A549 (cell line): Measurements from ENCODE around the gene TBC1D4. TPM values are rescaled to one million over a fixed set of nuclear protein-coding genes. Genes with fewer than 3 reads are reported as not detected.

ENCODE experiments used
- ATAC-seq, 2 experiments: fragments of 200-7000 bp in 1 of 2; fragments of >200 bp in 1 of 2; cut with Nextera tagmentation in 1 of 2; cut with Tn5 transposase in 1 of 2; 3 replicates each; pipeline versions ENCODE4 v1.8.0 to v1.9.1; 2018 to 2020; ENCODE audit warnings: mild to moderate bottlenecking in 1 of 2, moderate library complexity in 1 of 2
- CTCF ChIA-PET: fragments of 300-600 bp; sonication (Branson Sonifier 250); formaldehyde crosslinking; extraction: SDS; loops from one replicate; lab custom pipeline; 2021; ENCODE audit warnings: antibody characterized with exemption, inconsistent platforms; lab: Yijun Ruan, JAX
- POLR2A ChIA-PET: fragments of 350-600 bp; formaldehyde crosslinking; extraction: SDS; loops from one replicate; lab custom pipeline; 2021; ENCODE audit warnings: antibody characterized with exemption, inconsistent platforms; lab: Yijun Ruan, JAX
- DNase-seq, 2 experiments: peaks; one replicate each; pipeline versions ENCODE4 v3.0.0 to v3.0.0-alpha.2; 2011 to 2016; ENCODE audit warnings: low read depth in 1 of 2, low spot score in 1 of 2
- FAIRE-seq: peaks from 2 replicates; lab custom pipeline; 2011; peaks lifted over from hg19 to GRCh38; lab: Jason Lieb, UNC
- H3K27ac ChIP-seq, 2 experiments: fragments of >200 bp; sonication (Bioruptor Twin); formaldehyde crosslinking; 3 replicates each; pipeline ENCODE4 v1.5.1; 2016 to 2017
- H3K4me1 ChIP-seq: fragments of >200 bp; sonication (Bioruptor Twin); formaldehyde crosslinking; 3 replicates; pipeline ENCODE4 v1.6.1; 2016
- H3K4me2 ChIP-seq: fragments of >200 bp; sonication (Bioruptor Twin); formaldehyde crosslinking; 3 replicates; pipeline ENCODE4 v1.6.1; 2016
- H3K4me3 ChIP-seq: fragments of >200 bp; sonication (Bioruptor Twin); formaldehyde crosslinking; 3 replicates; pipeline ENCODE4 v1.5.1; 2016
- H3K9me3 ChIP-seq: fragments of >200 bp; sonication (Bioruptor Twin); formaldehyde crosslinking; 3 replicates; pipeline ENCODE4 v1.6.1; 2016
- BCL3 ChIP-seq: fragments of >200 bp; sonication (Bioruptor Twin); formaldehyde crosslinking; IDR thresholded peaks from 3 replicates; pipeline ENCODE4 v1.6.1; 2016
- CBX2 ChIP-seq: fragments of 200-600 bp; sonication (generic); IDR thresholded peaks from 2 replicates; pipeline ENCODE4 v1.6.1; 2016; ENCODE audit warnings: low read depth, mild to moderate bottlenecking, borderline replicate concordance
- EHMT2 ChIP-seq: fragments of 200-600 bp; sonication (generic); IDR thresholded peaks from 2 replicates; pipeline ENCODE4 v1.6.1; 2016; ENCODE audit warnings: antibody characterized with exemption, low read depth, mild to moderate bottlenecking, moderate library complexity
- EP300 ChIP-seq, 2 experiments: fragments of >200 bp; sonication (Bioruptor Twin); formaldehyde crosslinking; IDR thresholded peaks; 2 replicates in 1 of 2; 3 replicates in 1 of 2; pipeline ENCODE4 v1.6.1; 2016 to 2017
- ESRRA ChIP-seq: fragments of 150-350 bp; IDR thresholded peaks from 2 replicates; pipeline ENCODE4 v1.6.1; 2014; ENCODE audit warnings: mild to moderate bottlenecking, low read length, borderline replicate concordance
- HES2 ChIP-seq: fragments of >200 bp; sonication (Bioruptor Twin); formaldehyde crosslinking; IDR thresholded peaks from 2 replicates; pipeline ENCODE4 v1.6.1; 2016
- HMGXB4 ChIP-seq: fragments of 250-450 bp; sonication (Bioruptor Pico); IDR thresholded peaks from 2 replicates; pipeline ENCODE4 v1.5.0; 2021; ENCODE audit warnings: mild to moderate bottlenecking, moderate library complexity, borderline replicate concordance
- HOXA7 ChIP-seq: fragments of 250-450 bp; sonication (Bioruptor Pico); IDR thresholded peaks from 2 replicates; pipeline ENCODE4 v1.5.0; 2020; ENCODE audit warnings: mild to moderate bottlenecking, moderate library complexity
- KDM1A ChIP-seq: fragments of 200-600 bp; sonication (generic); IDR thresholded peaks from 2 replicates; pipeline ENCODE4 v1.6.1; 2016; ENCODE audit warnings: low read depth, mild to moderate bottlenecking
- MAFK ChIP-seq: fragments of 450-650 bp; IDR thresholded peaks from 2 replicates; pipeline ENCODE4 v1.6.1; 2014; ENCODE audit not compliant: partially characterized antibody
- MAX ChIP-seq: IDR thresholded peaks from 2 replicates; pipeline ENCODE4 v1.6.1; 2012
- MAZ ChIP-seq: fragments of 150-350 bp; IDR thresholded peaks from 2 replicates; pipeline ENCODE4 v1.6.1; 2014; ENCODE audit warnings: antibody characterized with exemption, low read depth, low read length, borderline replicate concordance
- REST ChIP-seq: fragments of 200-600 bp; sonication (generic); IDR thresholded peaks from 2 replicates; pipeline ENCODE4 v1.6.1; 2016; ENCODE audit warnings: antibody characterized with exemption, mild to moderate bottlenecking, moderate library complexity
- RNF2 ChIP-seq: fragments of 200-600 bp; sonication (generic); IDR thresholded peaks from 2 replicates; pipeline ENCODE4 v1.6.1; 2016; ENCODE audit warnings: low read depth, mild to moderate bottlenecking, antibody characterized with exemption, moderate library complexity, borderline replicate concordance
- SMC3 ChIP-seq: fragments of >200 bp; sonication (Bioruptor Twin); formaldehyde crosslinking; IDR thresholded peaks from 3 replicates; pipeline ENCODE4 v1.6.1; 2018; ENCODE audit warnings: inconsistent platforms
- WGBS: methylation state at CpG from one replicate; pipeline ENCODE4 v1.1.6; 2017; ENCODE audit errors: missing lambda C conversion rate; 5-methylcytosine and 5-hydroxymethylcytosine counted together
- polyA plus RNA-seq, 4 experiments: library from polyadenylated mRNA; depleted of rRNA in 3 of 4; stranded (reverse); fragments of >200 nt; fragmentation: RNase III in 1 of 4; extraction: RNeasy Plus Mini Kit Qiagen cat#74134 plus additional on column Dnase treatment in 1 of 4; gene quantifications; 2 replicates in 3 of 4; 3 replicates in 1 of 4; pipeline ENCODE4 v1.2.3, GENCODE V29; 2011 to 2017
- TF ChIP-seq, protein P1 (sequence below): IDR thresholded peaks from 2 replicates; pipeline ENCODE4 v1.6.1; 2012; ENCODE audit warnings: low read depth, borderline replicate concordance
- TF ChIP-seq, protein P2 (sequence below): fragments of 450-650 bp; IDR thresholded peaks from 2 replicates; pipeline ENCODE4 v1.6.1; 2014; ENCODE audit warnings: antibody characterized with exemption
- TF ChIP-seq, protein P3 (sequence below): IDR thresholded peaks from 2 replicates; pipeline ENCODE4 v1.6.1; 2012

The TBC1D4 gene
- polyA plus RNA-seq, 2 of the 4 experiments (the other 2 are of a cell fraction) = 9.5 to 12.5 TPM

- Histone ChIP-seq H3K27ac (no peak overlapping the region), H3K9me3 (no peaks in the 10 kb centered on the region)
- no peak for ATAC-seq
- WGBS = 91% methylated on average over 6 of the region's 6 CpGs
- POLR2A ChIA-PET = no interaction called here
- TF ChIP-seq REST = no peak
- no peak for TF ChIP-seq ESRRA
- no peak for TF ChIP-seq BCL3
- no peak for TF ChIP-seq CBX2
- TF ChIP-seq MAZ = no peak
- TF ChIP-seq, protein P1, sequence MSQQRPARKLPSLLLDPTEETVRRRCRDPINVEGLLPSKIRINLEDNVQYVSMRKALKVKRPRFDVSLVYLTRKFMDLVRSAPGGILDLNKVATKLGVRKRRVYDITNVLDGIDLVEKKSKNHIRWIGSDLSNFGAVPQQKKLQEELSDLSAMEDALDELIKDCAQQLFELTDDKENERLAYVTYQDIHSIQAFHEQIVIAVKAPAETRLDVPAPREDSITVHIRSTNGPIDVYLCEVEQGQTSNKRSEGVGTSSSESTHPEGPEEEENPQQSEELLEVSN = no peak
- no peak for TF ChIP-seq MAX
- TF ChIP-seq MAFK = no peak
- no peak for TF ChIP-seq EP300 (IDR thresholded peaks at IDR 0.05)
- TF ChIP-seq HMGXB4 (CRISPR knock-in tag) = no peak
- TF ChIP-seq KDM1A = no peak
- TF ChIP-seq, protein P2, sequence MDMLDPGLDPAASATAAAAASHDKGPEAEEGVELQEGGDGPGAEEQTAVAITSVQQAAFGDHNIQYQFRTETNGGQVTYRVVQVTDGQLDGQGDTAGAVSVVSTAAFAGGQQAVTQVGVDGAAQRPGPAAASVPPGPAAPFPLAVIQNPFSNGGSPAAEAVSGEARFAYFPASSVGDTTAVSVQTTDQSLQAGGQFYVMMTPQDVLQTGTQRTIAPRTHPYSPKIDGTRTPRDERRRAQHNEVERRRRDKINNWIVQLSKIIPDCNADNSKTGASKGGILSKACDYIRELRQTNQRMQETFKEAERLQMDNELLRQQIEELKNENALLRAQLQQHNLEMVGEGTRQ = no peak
- no peak for TF ChIP-seq HOXA7 (CRISPR knock-in tag)
- no peak for TF ChIP-seq RNF2
- TF ChIP-seq, protein P3, sequence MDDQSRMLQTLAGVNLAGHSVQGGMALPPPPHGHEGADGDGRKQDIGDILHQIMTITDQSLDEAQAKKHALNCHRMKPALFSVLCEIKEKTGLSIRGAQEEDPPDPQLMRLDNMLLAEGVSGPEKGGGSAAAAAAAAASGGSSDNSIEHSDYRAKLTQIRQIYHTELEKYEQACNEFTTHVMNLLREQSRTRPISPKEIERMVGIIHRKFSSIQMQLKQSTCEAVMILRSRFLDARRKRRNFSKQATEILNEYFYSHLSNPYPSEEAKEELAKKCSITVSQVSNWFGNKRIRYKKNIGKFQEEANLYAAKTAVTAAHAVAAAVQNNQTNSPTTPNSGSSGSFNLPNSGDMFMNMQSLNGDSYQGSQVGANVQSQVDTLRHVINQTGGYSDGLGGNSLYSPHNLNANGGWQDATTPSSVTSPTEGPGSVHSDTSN = no peak
- TF ChIP-seq SMC3 = no peak
- TF ChIP-seq EHMT2 = no peak
- TF ChIP-seq HES2 = no peak
- TF ChIP-seq, all 56 proteins: peak for 0
- DNase-seq (no peak), FAIRE-seq (no peak)
- H3K4me2 ChIP-seq = no peak overlapping the region
- 0 out of 3 replicates have a peak, but pooled peaks cover 4% of the 10 kb centered on the region for H3K4me1 ChIP-seq
- no peak overlapping the region for H3K4me3 ChIP-seq
- CTCF ChIA-PET = no interaction called here
Measured at GRCh38 chr13:75458696-75459422, 23.1 kb downstream of the TBC1D4 start.
